Measurements from ENCODE around the gene ATP4A. TPM values are rescaled to one million over a fixed set of nuclear protein-coding genes. Genes with fewer than 3 reads are reported as not detected.
"Not testable (repeated sequence)": the region's sequence is repeated elsewhere in the genome, so short reads cannot be mapped to it uniquely, and the experiment has no call there.

The ATP4A gene
- total RNA-seq, 1 donor from 2014 or later: not detected

DNA sequence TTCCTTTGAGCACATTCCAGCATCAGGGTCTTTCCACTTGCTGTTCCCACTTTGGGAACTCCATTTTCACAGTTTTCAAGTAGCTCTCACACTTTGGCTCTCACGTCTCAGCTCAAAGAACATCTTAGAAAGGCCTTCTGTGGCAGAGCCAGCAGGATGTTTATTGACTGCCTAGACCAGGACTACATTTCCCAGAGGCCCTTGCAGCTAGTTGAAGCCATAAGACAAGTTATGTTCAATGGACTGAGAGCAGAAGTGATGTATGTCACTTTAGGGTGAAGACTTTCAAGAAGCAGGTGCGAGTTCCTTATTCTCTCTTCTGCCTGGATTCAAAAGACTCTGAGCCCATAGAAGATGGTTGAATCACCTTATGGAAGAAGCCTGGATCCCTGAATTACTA, 44.8 kb upstream of the ATP4A start:
- H3K9me3 Mint-ChIP-seq: peaks cover 4% of the 10 kb centered on the region
- no peak for ATAC-seq (ENCODE audit: low read depth)
- peaks cover 45% of the 10 kb centered on the region for H3K4me1 Mint-ChIP-seq
- TF ChIP-seq CTCF (IDR thresholded peaks at IDR 0.05): no peak
- ChIA-PET CTCF (no interaction called here), POLR2A (interaction anchor here (0.5 kb wide), 1 partner anchor 17 kb away, joined by 5 read pairs; no protein-coding TSS in a partner anchor)
- H3K27me3 Mint-ChIP-seq: no peaks in the 10 kb centered on the region
- no peak for DNase-seq
- no peak overlapping the region for H3K4me3 Mint-ChIP-seq
- no peaks in the 10 kb centered on the region for H3K36me3 Mint-ChIP-seq (ENCODE audit: low read depth)
- intact Hi-C loops (cut with micrococcal nuclease): no loop called here
- peak overlapping the region; percentile 82 for H3K27ac Mint-ChIP-seq

DNA sequence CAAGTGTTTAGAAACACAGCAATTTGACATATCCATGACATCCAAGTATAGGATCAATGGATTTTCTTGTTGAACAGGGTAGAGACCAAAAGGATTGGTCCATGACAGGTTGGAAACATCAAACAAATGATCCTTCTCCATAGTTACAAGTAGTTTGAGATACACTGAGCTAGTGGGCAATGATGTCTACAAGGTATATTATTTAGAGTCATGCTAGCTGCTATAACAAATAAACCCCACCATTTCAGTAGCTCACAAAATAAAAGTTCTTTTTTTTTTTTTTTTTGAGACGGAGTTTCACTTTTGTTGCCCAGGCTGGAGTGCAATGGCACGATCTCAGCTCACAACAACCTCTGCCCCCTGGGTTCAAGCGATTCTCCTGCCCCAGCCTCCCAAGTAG, 44.2 kb upstream of the ATP4A start:
- ATAC-seq (ENCODE audit: low read depth) (no peak), DNase-seq (no peak)
- Mint-ChIP-seq H3K27ac (no peak overlapping the region), H3K4me3 (no peak overlapping the region), H3K27me3 (no peaks in the 10 kb centered on the region), H3K9me3 (peaks cover 4% of the 10 kb centered on the region), H3K36me3 (ENCODE audit: low read depth) (no peaks in the 10 kb centered on the region), H3K4me1 (peaks cover 40% of the 10 kb centered on the region)
- ChIA-PET POLR2A (interaction anchor here (0.6 to 0.7 kb wide), 2 partner anchors 14 to 107 kb away, joined by 6 to 7 read pairs; no protein-coding TSS in a partner anchor), CTCF (no interaction called here)
- intact Hi-C loops (cut with micrococcal nuclease): no loop called here
- TF ChIP-seq CTCF (IDR thresholded peaks at IDR 0.05): no peak

- intact Hi-C loops (cut with micrococcal nuclease); H3K9me3 Mint-ChIP-seq; ATAC-seq (ENCODE audit: low read depth); CTCF ChIA-PET; H3K4me3 Mint-ChIP-seq; H3K36me3 Mint-ChIP-seq (ENCODE audit: low read depth); H3K27me3 Mint-ChIP-seq; H3K27ac Mint-ChIP-seq; DNase-seq: not testable (repeated sequence)
- H3K4me1 Mint-ChIP-seq: peaks cover 35% of the 10 kb centered on the region
- POLR2A ChIA-PET: interaction anchor here (0.6 to 0.7 kb wide), 2 partner anchors 15 to 108 kb away, joined by 6 to 7 read pairs; no protein-coding TSS in a partner anchor
Measured at GRCh38 chr19:35607170-35607569, 43.7 kb upstream of the ATP4A start.

DNA sequence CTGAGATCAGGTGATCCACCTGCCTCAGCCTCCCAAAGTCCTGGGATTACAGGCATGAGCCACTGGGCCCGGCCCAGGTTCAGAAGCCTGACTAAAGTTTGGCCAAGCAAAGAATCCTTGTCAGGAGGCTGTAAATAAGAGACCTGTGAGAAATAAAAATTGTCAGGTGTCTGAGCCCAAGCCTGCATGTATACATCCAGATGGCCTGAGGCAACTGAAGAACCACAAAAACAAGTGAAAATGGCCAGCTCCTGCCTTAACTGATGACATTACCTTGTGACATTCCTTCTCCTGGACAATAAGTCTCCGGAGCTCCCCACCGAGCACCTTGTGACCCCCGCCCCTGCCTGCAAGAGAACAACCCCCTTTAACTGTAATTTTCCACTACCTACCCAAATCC, 41.0 kb upstream of the ATP4A start:
- intact Hi-C loops (cut with micrococcal nuclease); H3K27ac Mint-ChIP-seq; CTCF ChIA-PET; DNase-seq; POLR2A ChIA-PET; ATAC-seq (ENCODE audit: low read depth); H3K36me3 Mint-ChIP-seq (ENCODE audit: low read depth); H3K9me3 Mint-ChIP-seq; H3K27me3 Mint-ChIP-seq; H3K4me3 Mint-ChIP-seq: not testable (repeated sequence)
- peaks cover 11% of the 10 kb centered on the region for H3K4me1 Mint-ChIP-seq

DNA sequence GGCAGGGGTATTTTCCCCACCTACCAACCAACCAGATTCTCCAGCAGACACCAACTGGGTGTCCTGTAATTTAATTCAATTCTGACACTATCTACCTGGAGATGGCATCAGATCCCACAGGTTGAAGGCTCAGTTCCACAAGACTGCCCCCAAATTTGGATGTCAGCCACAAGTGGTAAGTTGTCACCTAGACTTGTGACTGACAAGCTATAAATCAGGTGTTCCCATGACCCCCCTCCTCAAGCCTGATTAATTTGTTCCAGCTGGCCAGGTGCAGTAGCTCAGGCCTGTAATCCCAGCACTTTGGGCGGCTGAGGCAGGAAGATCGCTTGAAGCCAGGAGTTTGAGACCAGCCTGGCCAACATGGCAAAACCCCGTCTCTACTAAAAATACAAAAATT, 38.5 kb upstream of the ATP4A start:
- no peaks in the 10 kb centered on the region for H3K36me3 Mint-ChIP-seq (ENCODE audit: low read depth)
- no peak for ATAC-seq (ENCODE audit: low read depth)
- POLR2A ChIA-PET: interaction anchor here (0.7 kb wide), 1 partner anchor 291 kb away, joined by 12 read pairs; no protein-coding TSS in a partner anchor
- CTCF ChIA-PET: no interaction called here
- no peak overlapping the region for H3K27ac Mint-ChIP-seq
- intact Hi-C loops (cut with micrococcal nuclease): no loop called here
- H3K4me3 Mint-ChIP-seq: no peak overlapping the region
- H3K27me3 Mint-ChIP-seq: peaks cover 10% of the 10 kb centered on the region
- TF ChIP-seq CTCF (IDR thresholded peaks at IDR 0.05): no peak
- no peak for DNase-seq
- H3K4me1 Mint-ChIP-seq: no peaks in the 10 kb centered on the region
- no peaks in the 10 kb centered on the region for H3K9me3 Mint-ChIP-seq

DNA sequence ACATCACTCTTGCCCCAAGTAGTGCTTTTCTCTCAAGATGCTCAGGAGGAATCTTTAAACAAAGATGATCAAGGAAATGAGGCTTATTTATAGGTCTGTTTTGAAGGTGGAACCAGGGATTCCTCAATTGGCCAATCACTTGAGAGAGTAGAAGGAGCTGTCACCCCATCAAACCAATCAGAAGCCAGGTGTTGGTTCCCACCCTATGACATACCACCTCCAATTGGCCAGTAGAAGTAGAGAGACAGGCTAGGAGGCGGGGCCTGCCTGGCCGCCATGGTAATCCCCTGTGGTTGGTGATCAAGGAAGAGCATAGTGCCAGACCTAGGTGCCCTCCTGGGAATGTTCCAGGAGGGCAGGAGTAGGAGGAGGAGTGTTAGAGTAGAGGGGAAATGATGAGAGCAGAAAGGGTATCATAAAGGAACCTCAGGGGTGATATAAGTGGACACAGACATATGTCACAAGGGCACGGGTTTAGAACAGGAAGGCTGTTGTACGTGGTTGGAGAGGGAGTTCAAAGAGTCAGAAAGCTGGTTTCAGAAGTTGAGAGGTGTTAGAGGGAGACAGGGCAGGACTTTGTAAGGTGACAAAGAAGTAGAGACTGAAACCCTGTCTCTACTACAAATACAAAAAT, 33.0 kb upstream of the ATP4A start:
- ChIA-PET POLR2A (no interaction called here), CTCF (interaction anchor here (2.0 kb wide), 1 partner anchor 86 kb away, joined by 7 read pairs; no protein-coding TSS in a partner anchor)
- no peak for DNase-seq
- Mint-ChIP-seq H3K27ac (no peak overlapping the region), H3K4me1 (no peaks in the 10 kb centered on the region), H3K27me3 (peaks cover 10% of the 10 kb centered on the region), H3K9me3 (no peaks in the 10 kb centered on the region), H3K4me3 (no peak overlapping the region), H3K36me3 (ENCODE audit: low read depth) (no peaks in the 10 kb centered on the region)
- intact Hi-C loops (cut with micrococcal nuclease): no loop called here
- TF ChIP-seq CTCF (IDR thresholded peaks at IDR 0.05): no peak
- ATAC-seq (ENCODE audit: low read depth): no peak

Data from activated B cell treated with CpG ODN at 0.5 μM for 24 hours (primary cell).